Activated CD4-positive, alpha-beta T cell treated with anti-CD3 and anti-CD28 coated beads for 4 hours (primary cell): ENCODE measurements around the gene METTL17.
"Not testable (repeated sequence)": the region's sequence is repeated elsewhere in the genome, so short reads cannot be mapped to it uniquely, and the experiment has no call there.

Source experiments
- DNase-seq, 2 donors: peaks; one replicate each; pipeline ENCODE4 v3.0.0-alpha.2; 2020

The METTL17 gene

GRCh38 chr14:20997564-20997963 is 7.8 kb downstream of the METTL17 start:
- no peak for DNase-seq

DNA sequence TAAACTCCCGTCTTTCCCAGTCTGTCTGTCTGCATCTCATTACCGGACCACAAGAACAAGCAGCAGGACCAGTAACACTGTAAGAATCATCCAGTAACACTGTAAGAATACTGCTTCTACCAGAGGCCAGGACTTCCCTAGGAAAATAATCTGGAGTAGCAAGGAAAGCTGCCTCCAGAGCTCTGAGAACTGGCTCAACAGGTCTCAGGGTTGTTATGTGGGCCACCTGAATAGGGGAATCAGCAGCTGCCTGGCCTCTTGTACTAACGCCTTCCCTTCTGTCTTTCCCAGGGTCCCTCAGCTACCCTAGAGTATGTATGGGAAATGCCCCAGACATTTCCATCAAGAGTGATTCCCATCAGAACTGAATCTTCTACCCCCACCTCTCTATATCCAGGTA is 8.4 kb downstream of the METTL17 start:
- DNase-seq = no peak

DNA sequence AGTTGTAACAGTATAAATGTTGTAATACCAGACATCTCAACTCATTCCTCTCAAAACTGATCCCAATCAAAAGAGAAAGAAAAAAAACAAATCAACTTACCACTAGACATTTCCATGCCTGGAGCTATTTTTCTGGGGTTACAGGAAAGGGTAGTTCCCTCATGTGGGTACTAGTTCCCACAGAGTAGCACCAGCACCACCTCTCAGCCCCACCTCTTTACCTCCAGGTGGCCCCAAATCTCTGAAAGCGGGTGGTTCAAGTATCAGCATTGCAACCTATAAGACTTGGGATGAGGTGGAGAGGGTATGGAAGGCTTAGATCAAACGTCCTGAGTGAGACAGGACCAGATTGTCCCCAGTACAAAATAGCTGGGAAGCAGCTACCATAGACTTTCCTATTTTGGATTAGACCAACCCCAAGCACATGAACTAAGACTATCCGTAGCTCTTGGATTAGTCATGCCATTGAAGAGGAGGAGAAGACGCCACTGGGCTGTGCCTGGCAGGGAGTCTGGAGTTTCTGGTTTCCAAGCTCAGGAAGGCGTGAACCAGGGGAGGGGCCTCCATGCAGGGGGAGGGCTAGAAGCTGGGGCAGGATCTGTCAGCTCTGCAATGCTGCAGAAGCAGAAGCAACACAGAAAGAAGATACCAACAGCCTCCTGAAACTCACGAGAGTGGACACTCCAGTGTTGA is 9.0 kb downstream of the METTL17 start, which contains the start of gene SLC39A2:
Gene SLC39A2, plus strand, starts transcription at position 620 of the 693 bp plus-strand sequence. CDS start 154 bp downstream, outside the sequence.
- DNase-seq = no peak

DNA sequence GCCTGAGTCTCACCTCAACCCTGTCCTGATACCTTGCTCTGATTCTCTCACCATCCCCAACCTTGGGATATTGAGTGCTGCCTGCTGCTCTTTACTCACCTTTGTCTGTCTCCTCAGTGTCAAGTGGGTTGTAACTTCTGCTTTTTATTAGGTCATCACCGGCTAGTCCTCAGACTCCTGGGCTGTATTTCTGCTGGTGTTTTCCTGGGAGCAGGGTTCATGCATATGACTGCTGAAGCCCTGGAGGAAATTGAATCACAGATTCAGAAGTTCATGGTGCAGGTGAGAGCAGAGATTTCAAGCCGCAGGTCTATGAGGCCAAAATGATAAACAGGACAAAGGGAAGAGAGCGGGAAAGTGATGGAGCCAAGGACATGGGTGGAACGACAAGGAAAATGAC is 9.8 kb downstream of the METTL17 start:
- DNase-seq = no peak

DNA sequence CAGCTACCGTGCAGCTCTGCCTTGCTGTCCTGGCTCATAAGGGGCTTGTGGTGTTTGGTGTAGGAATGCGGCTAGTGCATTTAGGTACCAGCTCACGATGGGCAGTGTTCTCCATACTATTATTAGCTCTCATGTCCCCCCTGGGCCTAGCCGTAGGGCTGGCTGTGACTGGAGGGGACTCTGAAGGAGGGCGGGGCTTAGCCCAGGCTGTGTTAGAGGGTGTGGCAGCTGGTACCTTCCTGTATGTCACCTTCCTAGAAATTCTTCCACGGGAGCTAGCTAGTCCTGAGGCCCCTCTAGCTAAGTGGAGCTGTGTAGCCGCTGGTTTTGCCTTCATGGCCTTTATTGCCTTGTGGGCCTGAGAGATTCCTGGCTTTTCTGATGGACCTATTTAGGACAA is 11.4 kb downstream of the METTL17 start:
- DNase-seq = no peak

GRCh38 chr14:21003788-21004346 is 14.1 kb downstream of the METTL17 start:
- no peak for DNase-seq

GRCh38 chr14:21009721-21010120 is 19.9 kb downstream of the METTL17 start:
- DNase-seq = not testable (repeated sequence)

DNA sequence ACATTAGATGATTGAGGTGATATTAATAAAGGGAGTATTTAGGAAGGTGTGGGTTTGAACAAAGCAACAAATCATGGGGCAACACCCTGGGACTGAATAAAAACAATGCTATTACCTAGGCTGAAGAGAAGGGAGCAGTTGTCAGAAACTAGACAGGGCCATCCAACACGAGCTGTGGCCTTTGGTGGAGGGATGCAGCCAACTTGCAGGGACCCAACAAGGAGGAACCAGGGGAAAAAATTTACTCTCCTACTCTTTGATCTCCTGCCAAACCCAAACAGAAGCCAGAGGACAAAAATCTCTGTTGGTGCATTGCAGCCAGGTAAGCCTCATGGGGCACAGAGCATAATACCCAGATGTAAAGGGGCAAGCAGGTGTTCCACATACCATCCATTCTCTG is 21.4 kb downstream of the METTL17 start:
- no peak for DNase-seq

GRCh38 chr14:21014761-21015190 is 25.0 kb downstream of the METTL17 start:
- DNase-seq = peak; percentile 80 to 88

DNA sequence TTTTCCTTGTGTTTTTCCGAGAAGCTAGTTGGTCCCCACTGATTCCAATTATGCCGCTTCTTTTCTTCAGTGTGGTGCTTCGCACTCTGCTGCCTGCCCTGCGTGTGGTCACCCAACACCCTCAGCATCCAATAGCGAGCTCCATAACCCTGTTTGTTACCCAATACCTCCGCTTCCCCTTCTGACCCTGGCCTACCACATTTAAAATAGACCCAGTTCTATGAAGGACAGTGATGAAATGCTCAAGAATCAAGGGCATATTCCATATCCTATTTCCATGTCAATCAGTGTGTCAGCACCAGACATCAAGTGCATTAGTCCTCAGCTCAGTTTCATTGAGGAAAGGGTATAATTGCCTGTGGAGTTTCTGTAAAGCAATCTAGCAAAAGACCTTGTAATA is 25.5 kb downstream of the METTL17 start:
- DNase-seq = no peak

GRCh38 chr14:21016413-21017190 is 26.8 kb downstream of the METTL17 start:
- DNase-seq = no peak

- DNase-seq = no peak
Observed at GRCh38 chr14:21017528-21018245, 27.9 kb downstream of the METTL17 start.

DNA sequence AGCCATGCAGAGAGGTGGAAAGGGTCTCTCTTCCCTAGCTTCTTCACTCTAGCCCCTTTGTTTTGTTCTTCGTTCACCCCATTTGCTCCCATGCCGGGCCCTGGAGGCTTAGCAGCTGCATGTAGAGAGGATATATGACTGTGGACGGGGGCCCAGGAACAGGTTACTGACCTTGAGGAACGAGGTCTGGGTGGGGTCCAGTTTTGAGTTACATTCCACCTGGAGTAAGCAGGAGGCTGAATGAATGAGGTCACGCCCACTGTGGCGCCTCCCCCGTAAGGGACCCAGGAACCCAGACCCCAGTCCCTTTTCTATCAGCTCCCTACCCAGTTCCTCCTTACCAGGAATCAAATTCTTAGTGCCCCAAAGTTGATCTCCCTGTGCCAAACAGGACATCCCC is 28.5 kb downstream of the METTL17 start:
- DNase-seq = no peak

GRCh38 chr14:21018781-21019180 is 29.0 kb downstream of the METTL17 start:
- no peak for DNase-seq

DNA sequence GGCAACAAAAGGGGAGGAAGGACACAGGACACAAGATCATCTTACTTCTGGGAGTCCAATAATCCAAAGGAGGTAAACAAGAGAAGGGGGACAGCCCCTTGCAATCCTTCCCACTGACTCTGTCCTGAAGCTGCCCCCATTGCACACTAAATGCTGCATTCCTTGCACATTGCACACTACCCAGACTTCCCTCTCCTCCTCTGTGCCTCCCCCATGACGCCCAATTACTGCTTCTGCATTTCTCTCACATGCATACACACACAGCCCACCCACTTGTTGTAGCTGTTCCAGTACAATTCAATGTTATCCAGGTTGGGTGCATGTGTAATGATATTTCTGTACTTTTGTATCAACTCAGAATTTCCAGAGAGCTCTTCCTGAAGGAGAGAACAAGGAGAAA is 29.6 kb downstream of the METTL17 start:
- no peak for DNase-seq

- DNase-seq = no peak
Observed at GRCh38 chr14:21020977-21021545, 31.3 kb downstream of the METTL17 start.

GRCh38 chr14:21022686-21023085 is 32.9 kb downstream of the METTL17 start:
- no peak for DNase-seq

DNA sequence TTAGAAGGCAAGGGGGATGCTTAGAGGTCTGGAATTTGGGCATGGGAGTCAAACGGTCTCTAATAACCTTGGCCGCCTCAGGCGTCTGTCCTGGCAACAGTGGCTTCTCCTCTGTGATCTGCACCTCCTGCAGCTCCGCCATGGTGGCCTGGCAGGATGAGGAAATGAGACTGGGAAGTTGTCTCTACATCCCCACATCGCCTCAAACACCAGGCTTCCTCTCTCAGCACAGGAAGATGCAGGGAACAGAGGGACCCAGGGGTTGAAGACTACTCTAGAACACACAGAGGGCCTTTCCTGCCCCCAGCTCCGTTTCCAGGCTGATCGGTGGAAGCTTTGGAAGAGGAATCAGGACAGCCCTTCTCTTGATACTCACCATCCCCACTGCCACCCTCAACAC is 33.4 kb downstream of the METTL17 start:
- DNase-seq = no peak

GRCh38 chr14:21023817-21024584 is 34.2 kb downstream of the METTL17 start:
- peak in 1 of 2 donors; percentile 13 for DNase-seq

DNA sequence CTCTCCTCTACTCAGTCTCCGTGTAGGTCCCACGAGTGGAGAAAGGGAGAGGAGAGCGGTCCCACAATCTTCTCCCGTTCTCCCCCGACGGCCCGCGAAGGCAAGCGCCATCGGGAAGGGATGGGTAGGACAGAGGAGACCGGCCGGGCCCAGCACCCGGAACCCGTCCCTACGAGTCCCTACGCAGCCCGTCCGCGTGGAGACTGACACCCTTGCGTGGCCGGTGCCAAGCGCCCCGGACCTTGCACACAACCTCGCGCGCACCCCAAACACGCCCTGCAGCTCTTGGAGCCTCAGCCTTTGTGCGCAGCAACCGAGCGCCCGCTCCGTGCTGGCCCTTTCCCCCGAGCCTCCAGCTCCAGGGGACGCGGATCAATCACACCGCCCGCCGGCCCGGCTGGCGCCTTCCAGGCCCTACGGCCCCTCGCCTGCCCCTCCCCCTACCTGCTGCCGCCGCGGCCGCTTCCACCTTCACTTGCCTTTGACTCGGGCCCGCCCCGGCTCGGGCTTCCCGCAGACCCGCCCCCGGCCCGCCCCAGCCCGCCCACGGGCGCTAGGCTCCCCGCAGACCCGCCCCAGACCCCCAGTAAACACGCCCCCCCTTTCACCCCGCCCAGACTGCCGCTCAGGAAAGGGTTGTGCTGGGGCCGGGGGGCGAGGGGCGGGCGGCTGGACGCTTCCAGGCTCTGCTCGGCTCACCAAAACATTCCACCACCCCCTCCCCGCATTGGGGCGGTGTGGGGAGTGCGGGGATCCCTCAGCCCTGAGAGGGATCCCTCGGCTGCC is 35.0 kb downstream of the METTL17 start, which contains the start of gene NDRG2:
Gene NDRG2, minus strand, starts transcription at position 477 of the 786 bp plus-strand sequence. CDS start 1,746 bp downstream, outside the sequence.
- DNase-seq = peak; percentile 73 to 79
